ENCODE data around the gene DISP3. TPM values are rescaled to one million over a fixed set of nuclear protein-coding genes. Genes with fewer than 3 reads are reported as not detected.

DISP3 gene
- total and polyA plus RNA-seq, 2 of the 4 experiments (the other 2 are of a cell fraction): 0.05 TPM; not detected in 1

GRCh38 chr1:11518791-11519628, 40.1 kb downstream of the DISP3 start:
- WGBS, 2 experiments (ENCODE audit: extremely low coverage in 2 of 2, insufficient read length in 1 of 2): 68% methylated on average over 7 of the region's 18 CpGs; no CpG with 5 or more reads in 1 of the 2 experiments
- BruUV-seq (replicated peaks): no TSS peak
- H3K18ac ChIP-seq (ENCODE audit: low read depth, low read length): no peak overlapping the region
- H4K91ac ChIP-seq (ENCODE audit: insufficient read depth, low read depth, low read length): no peak overlapping the region
- H2BK20ac ChIP-seq (ENCODE audit: low read depth, low read length): no peak overlapping the region
- H2BK5ac ChIP-seq (ENCODE audit: low read depth, low read length, poor library complexity, severe bottlenecking): no peak overlapping the region
- no peak for TF ChIP-seq RAD21 (IDR thresholded peaks at IDR 0.05; ENCODE audit: low read length)
- no peak for TF ChIP-seq FOS (IDR thresholded peaks at IDR 0.05; ENCODE audit: low read depth, low read length)
- H4K8ac ChIP-seq (ENCODE audit: low read depth in 2 of 2, low read length in 2 of 2): no peak overlapping the region
- H2BK15ac ChIP-seq (ENCODE audit: low read depth, low read length): no peak overlapping the region
- H2AFZ ChIP-seq (replicated peaks; ENCODE audit: low read length, poor library complexity): no peak overlapping the region
- H3K23ac ChIP-seq (ENCODE audit: low read depth, low read length): no peak overlapping the region
- intact Hi-C loops (cut with micrococcal nuclease): no loop called here
- CTCF ChIA-PET: no interaction called here
- POLR2A ChIA-PET (ENCODE audit: unreplicated experiment): no interaction called here
- H3K4me3 ChIP-seq (ENCODE audit: insufficient read depth, low read depth, low read length): no peak overlapping the region
- no peaks in the 10 kb centered on the region for H3K79me1 ChIP-seq (ENCODE audit: low read depth in 1 of 2, low read length in 2 of 2)
- H4K20me1 ChIP-seq (ENCODE audit: insufficient read depth, low read length): no peaks in the 10 kb centered on the region
- dilution Hi-C loops (cut with HindIII; ENCODE audit: low sequenced_read_pairs, unreplicated experiment): no loop called here
- H3K4me2 ChIP-seq (ENCODE audit: low read depth, low read length): no peak overlapping the region
- no peaks in the 10 kb centered on the region for H3K36me3 ChIP-seq (ENCODE audit: control insufficient read depth, insufficient read depth, low read length)
- H2AK9ac ChIP-seq (replicated peaks; ENCODE audit: low read depth, low read length, poor library complexity): peak overlapping the region; percentile 61
- DNase-seq: no peak
- no peak overlapping the region for H3K4ac ChIP-seq (ENCODE audit: low read depth, low read length)
- ATAC-seq (ENCODE audit: low read depth): no peak
- H3K27ac ChIP-seq (ENCODE audit: insufficient read depth, low read length): no peak overlapping the region
- no peaks in the 10 kb centered on the region for H3K9me1 ChIP-seq (ENCODE audit: insufficient read depth, low read length)
- H3K4me1 ChIP-seq (ENCODE audit: control insufficient read depth, insufficient read depth, low read length): no peaks in the 10 kb centered on the region
- H2AK5ac ChIP-seq (ENCODE audit: low read depth, low read length): no peak overlapping the region
- no peak overlapping the region for H3K9ac ChIP-seq (ENCODE audit: low read depth, low read length)
- no peak overlapping the region for H3K14ac ChIP-seq (replicated peaks; ENCODE audit: low read depth, low read length)
- in situ Hi-C loops (cut with MboI; ENCODE audit: low sequenced_read_pairs): no loop called here
- no peaks in the 10 kb centered on the region for H3K9me3 ChIP-seq (ENCODE audit: control insufficient read depth, insufficient read depth, low read length)
- no peak overlapping the region for H2BK120ac ChIP-seq (ENCODE audit: low read depth, low read length)
- H3K56ac ChIP-seq (ENCODE audit: extremely low read depth, insufficient read depth, low read length): no peak overlapping the region
- H3K27me3 ChIP-seq (ENCODE audit: control insufficient read depth, insufficient read depth, low read length): no peaks in the 10 kb centered on the region
- H4K5ac ChIP-seq (ENCODE audit: low read depth, low read length): no peak overlapping the region

Data from IMR-90 (cell line).